Pancreas (tissue), 10 donors: ENCODE results near the gene FAM227B. TPM values are rescaled to one million over a fixed set of nuclear protein-coding genes. Genes with fewer than 3 reads are reported as not detected.
"Not testable (repeated sequence)": the region's sequence is repeated elsewhere in the genome, so short reads cannot be mapped to it uniquely, and the experiment has no call there.

Experiments
- ATAC-seq, 4 donors: fragments of 200-7000 bp; cut with Tn5 transposase; one replicate each; pipeline versions ENCODE4 v1.8.0 to v1.9.1; 2020; ENCODE audit warnings: mild to moderate bottlenecking in 4 of 4, moderate library complexity in 4 of 4
- DNase-seq, 6 donors: peaks; one replicate each; pipeline ENCODE4 v3.0.0-alpha.2; 2020
- FAIRE-seq: peaks from 2 replicates; lab custom pipeline; 2012; peaks lifted over from hg19 to GRCh38; lab: Jason Lieb, UNC
- H3K27ac ChIP-seq, 4 donors: fragments of 200-600 bp; sonication (generic); 1 replicate in 3 of 4; 2 replicates in 1 of 4; pipeline versions ENCODE4 v1.5.0 to v1.8.0; 2020
- H3K27me3 ChIP-seq, 4 donors: fragments of 200-600 bp; one replicate each; pipeline ENCODE4 v1.8.0; 2021
- H3K36me3 ChIP-seq, 3 donors: fragments of 200-600 bp; sonication (generic) in 1 of 3; one replicate each; pipeline versions ENCODE4 v1.5.0 to v1.8.0; 2020 to 2021
- H3K4me1 ChIP-seq, 3 donors: fragments of 200-600 bp; one replicate each; pipeline ENCODE4 v1.8.0; 2021
- H3K4me3 ChIP-seq, 4 donors: fragments of 200-600 bp; sonication (generic) in 2 of 4; one replicate each; pipeline versions ENCODE4 v1.5.0 to v1.8.0; 2020 to 2021
- H3K9me3 ChIP-seq, 4 donors: fragments of 200-600 bp; one replicate each; pipeline ENCODE4 v1.8.0; 2021
- WGBS, 2 donors: extraction: QIAGEN DNeasy Blood & Tissue Kit; methylation state at CpG; one replicate each; pipeline ENCODE4 v1.1.7; 2013; 5-methylcytosine and 5-hydroxymethylcytosine counted together
- intact Hi-C, 3 donors: fragments of 100-400 bp; cut with DNase I; formaldehyde crosslinking; loops; one replicate each; pipeline versions ENCODE4 v1.11.1 to v1.14.2; 2022
- polyA plus RNA-seq, 2 donors: library from polyadenylated mRNA; stranded (reverse); fragments of 200-250 nt; gene quantifications; one replicate each; pipeline ENCODE4 v1.2.3, GENCODE V29; 2013
- total RNA-seq, 6 donors: library from RNA; stranded (reverse); fragmentation: NEBNext Ultra II Directional in 4 of 6; extraction: Animal tissue kit (Norgen Biotek cat#: 25700) in 4 of 6; gene quantifications; one replicate each; pipeline versions ENCODE4 v1.2.1 to v1.2.4, GENCODE V29; 2021 to 2023
- TF ChIP-seq, protein P1 (sequence below), 4 donors: fragments of 200-600 bp; sonication (generic) in 3 of 4; IDR thresholded peaks; one replicate each; pipeline versions ENCODE4 v1.5.0 to v1.8.0; 2021; ENCODE audit warnings: antibody characterized with exemption in 4 of 4
- donor health status: healthy with polysubstance abuse.
- donor health status: DM: no; HTN: no; CAD: no; lungs with moderate emphysema.
- donor health status: DM: no; HTN: no; CAD: no.
- donor health status: control.
- donor health status: control.
- donor health status: Bipolar disorder and iron deficiency.
- donor health status: DM: yes; HTN: yes; CAD: no.
- donor health status: DM: no; HTN: no; CAD: no.
- donor health status: DM: no; HTN: no; CAD: no.
- donor health status: DM: yes; HTN: yes; CAD: no.

Gene FAM227B, protein sequence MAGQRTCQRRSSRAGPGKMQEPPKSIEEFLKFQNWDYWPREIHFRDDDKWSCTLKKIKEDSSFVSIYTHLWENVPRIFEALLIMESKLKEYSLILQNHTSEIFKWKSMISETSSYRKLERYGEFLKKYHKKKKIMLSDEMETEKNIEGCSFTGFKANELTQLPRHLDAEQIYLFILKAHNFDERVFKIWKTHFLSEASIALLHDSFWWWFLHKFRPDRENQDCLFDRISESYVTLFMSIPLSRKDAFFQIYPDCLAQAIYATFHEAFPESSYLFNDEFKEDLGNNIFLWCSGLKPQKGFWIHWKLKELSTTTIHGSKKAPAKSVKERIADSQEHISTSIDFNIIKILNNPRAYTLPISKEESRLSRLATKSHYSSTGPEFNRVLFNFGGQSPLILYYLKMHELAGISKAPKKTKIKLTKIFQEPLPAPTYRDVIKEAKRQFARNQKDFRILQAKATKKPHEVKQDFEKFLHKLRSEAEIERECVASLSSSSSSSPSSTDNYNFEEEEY
- total RNA-seq (1 to 10 TPM; 3.1 to 6.2 (median 4.1) TPM), polyA plus RNA-seq (1 to 10 TPM; 3.4 to 6.5 TPM)

- no peaks in the 10 kb centered on the region for H3K9me3 ChIP-seq
- ATAC-seq (peak; percentile 96 to 99 (median 97)), FAIRE-seq (peak; percentile 65), DNase-seq (peak; percentile 94 to 97 (median 97))
- intact Hi-C loops: no loop called here
- H3K4me1 ChIP-seq: peaks cover 6 to 13% (median 12%) of the 10 kb centered on the region in 3 donors
- peaks cover 1 to 8% (median 6%) of the 10 kb centered on the region in 3 donors for H3K36me3 ChIP-seq
- TF ChIP-seq, protein P1, sequence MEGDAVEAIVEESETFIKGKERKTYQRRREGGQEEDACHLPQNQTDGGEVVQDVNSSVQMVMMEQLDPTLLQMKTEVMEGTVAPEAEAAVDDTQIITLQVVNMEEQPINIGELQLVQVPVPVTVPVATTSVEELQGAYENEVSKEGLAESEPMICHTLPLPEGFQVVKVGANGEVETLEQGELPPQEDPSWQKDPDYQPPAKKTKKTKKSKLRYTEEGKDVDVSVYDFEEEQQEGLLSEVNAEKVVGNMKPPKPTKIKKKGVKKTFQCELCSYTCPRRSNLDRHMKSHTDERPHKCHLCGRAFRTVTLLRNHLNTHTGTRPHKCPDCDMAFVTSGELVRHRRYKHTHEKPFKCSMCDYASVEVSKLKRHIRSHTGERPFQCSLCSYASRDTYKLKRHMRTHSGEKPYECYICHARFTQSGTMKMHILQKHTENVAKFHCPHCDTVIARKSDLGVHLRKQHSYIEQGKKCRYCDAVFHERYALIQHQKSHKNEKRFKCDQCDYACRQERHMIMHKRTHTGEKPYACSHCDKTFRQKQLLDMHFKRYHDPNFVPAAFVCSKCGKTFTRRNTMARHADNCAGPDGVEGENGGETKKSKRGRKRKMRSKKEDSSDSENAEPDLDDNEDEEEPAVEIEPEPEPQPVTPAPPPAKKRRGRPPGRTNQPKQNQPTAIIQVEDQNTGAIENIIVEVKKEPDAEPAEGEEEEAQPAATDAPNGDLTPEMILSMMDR (IDR thresholded peaks at IDR 0.05): no peak
- peak within 1 kb of the TSS; percentile 47 to 72 (median 64) for H3K4me3 ChIP-seq
- H3K27me3 ChIP-seq: no peaks in the 10 kb centered on the region
- peak within 1 kb of the TSS; percentile 87 to 95 (median 92) for H3K27ac ChIP-seq
- WGBS, 2 donors: 0% methylated on average over 59 of the region's 59 CpGs
Measured at GRCh38 chr15:49620658-49621368, at the start of gene FAM227B, which contains the start of gene DTWD1. TSS of gene FAM227B (minus strand) at chr15:49620818. CDS start at chr15:49615171, 5,647 bp downstream. TSS of gene DTWD1 (plus strand) at chr15:49621048. CDS start at chr15:49625168, 4,120 bp downstream.

DNA sequence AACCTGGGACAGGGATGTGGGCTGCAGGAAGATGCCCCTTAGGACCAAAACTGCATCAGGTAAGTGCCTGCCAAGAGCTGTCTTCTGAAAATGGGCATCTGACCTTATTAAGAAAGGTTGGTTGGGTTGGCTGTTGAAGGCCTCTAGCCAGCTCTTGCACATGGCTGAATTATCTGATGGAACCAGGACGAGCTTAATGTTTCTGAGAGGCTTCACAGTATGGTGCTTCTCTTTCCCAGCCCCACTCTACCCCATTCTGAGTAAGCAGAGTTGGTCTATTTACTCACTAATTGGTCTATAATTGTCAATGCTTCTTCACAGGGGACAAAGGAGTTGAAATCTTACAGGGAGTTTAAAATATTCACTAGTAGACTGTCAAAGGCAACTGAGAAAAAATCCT, 48.7 kb upstream of the FAM227B start:
- Histone ChIP-seq H3K9me3 (no peaks in the 10 kb centered on the region), H3K4me3 (no peak overlapping the region), H3K36me3 (no peaks in the 10 kb centered on the region), H3K27ac (no peak overlapping the region), H3K27me3 (no peaks in the 10 kb centered on the region), H3K4me1 (no peaks in the 10 kb centered on the region)
- FAIRE-seq (no peak), DNase-seq (no peak), ATAC-seq (no peak)
- TF ChIP-seq, protein P1 (IDR thresholded peaks at IDR 0.05): no peak
- intact Hi-C loops: no loop called here
- 65 to 88% methylated on average over 1 of the region's 1 CpG for WGBS, 2 donors

GRCh38 chr15:49666486-49666885, 45.9 kb upstream of the FAM227B start:
- H3K9me3 ChIP-seq, H3K4me3 ChIP-seq, H3K27ac ChIP-seq, H3K27me3 ChIP-seq, intact Hi-C loops, ATAC-seq, DNase-seq, H3K4me1 ChIP-seq, H3K36me3 ChIP-seq, FAIRE-seq: not testable (repeated sequence)
- WGBS, 2 donors: 79 to 86% methylated on average over 3 of the region's 3 CpGs

DNA sequence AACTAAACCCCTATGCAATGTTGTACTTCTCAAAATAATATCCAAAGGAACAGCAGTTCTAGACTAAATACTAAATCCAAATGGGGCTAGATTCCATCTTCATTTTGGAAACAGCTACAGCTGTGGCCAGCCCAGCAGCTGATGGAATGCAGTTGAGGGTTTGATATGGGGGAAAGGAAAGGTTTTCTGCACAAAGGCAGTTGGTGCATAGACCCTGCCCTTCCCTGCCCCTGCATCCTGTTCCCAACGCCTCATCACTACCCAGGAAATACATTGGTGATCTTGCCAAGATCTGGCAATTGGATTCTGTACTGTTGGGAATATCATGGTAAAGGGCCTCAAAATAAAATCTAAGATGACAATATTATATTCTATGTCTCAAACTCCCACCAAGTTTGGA, 44.1 kb upstream of the FAM227B start:
- DNase-seq: no peak
- Histone ChIP-seq H3K27me3 (no peaks in the 10 kb centered on the region), H3K4me3 (no peak overlapping the region), H3K4me1 (no peaks in the 10 kb centered on the region), H3K27ac (no peak overlapping the region), H3K9me3 (no peaks in the 10 kb centered on the region), H3K36me3 (no peaks in the 10 kb centered on the region)
- TF ChIP-seq, protein P1 (IDR thresholded peaks at IDR 0.05): no peak
- no peak for ATAC-seq
- no peak for FAIRE-seq
- WGBS, 2 donors: 78 to 84% methylated on average over 1 of the region's 1 CpG
- intact Hi-C loops: no loop called here

- DNase-seq: no peak
- FAIRE-seq: no peak
- H3K4me1 ChIP-seq: no peaks in the 10 kb centered on the region
- H3K36me3 ChIP-seq: no peaks in the 10 kb centered on the region
- no peak for ATAC-seq
- 87 to 89% methylated on average over 1 of the region's 1 CpG for WGBS, 2 donors
- TF ChIP-seq, protein P1 (IDR thresholded peaks at IDR 0.05): no peak
- H3K9me3 ChIP-seq: no peaks in the 10 kb centered on the region
- intact Hi-C loops: no loop called here
- no peak overlapping the region for H3K4me3 ChIP-seq
- no peaks in the 10 kb centered on the region for H3K27me3 ChIP-seq
- H3K27ac ChIP-seq: no peak overlapping the region
Measured at GRCh38 chr15:49656734-49657133, 36.1 kb upstream of the FAM227B start.
